SHP77 treated with DMSO at 0.1 percent for 48 hours (cell line): Measurements from ENCODE around the gene ZNF175.

Experiments used
- DNase-seq: peaks from one replicate; lab custom pipeline; 2025; lab: John Stamatoyannopoulos, UW

The ZNF175 gene

GRCh38 chr19:51632126-51632525, 61.0 kb downstream of the ZNF175 start:
- DNase-seq = no peak

GRCh38 chr19:51637362-51637978, 66.4 kb downstream of the ZNF175 start:
- DNase-seq = peak; percentile 7

GRCh38 chr19:51639916-51640315, 68.8 kb downstream of the ZNF175 start:
- no peak for DNase-seq

GRCh38 chr19:51640386-51640785, 69.3 kb downstream of the ZNF175 start:
- DNase-seq = no peak

GRCh38 chr19:51641648-51642047, 70.6 kb downstream of the ZNF175 start:
- DNase-seq = no peak
